Neural cell (in vitro differentiated cells): ENCODE results near the gene EPYC. TPM values are rescaled to one million over a fixed set of nuclear protein-coding genes. Genes with fewer than 3 reads are reported as not detected.
A peak's percentile ranks its signal among the peaks of the same experiment; 100 is the strongest.

Experiments used
- H2AFZ ChIP-seq: fragments of 200-600, 300-800 bp; sonication (generic), shearing (Covaris generic); 2 replicates; pipeline ENCODE4 v1.6.0; 2014; ENCODE audit warnings: low read depth, mild to moderate bottlenecking, antibody characterized with exemption, low read length, moderate library complexity
- H3F3A ChIP-seq: fragments of 200-600 bp; shearing (Covaris generic); 2 replicates; pipeline ENCODE4 v1.6.1; 2016; ENCODE audit warnings: mild to moderate bottlenecking, moderate library complexity, mixed read lengths, antibody characterized with exemption, low read length; ENCODE audit not compliant: insufficient read depth, poor library complexity, severe bottlenecking
- H3K27ac ChIP-seq: fragments of 200-600, 300-800 bp; sonication (generic), shearing (Covaris generic); 2 replicates; pipeline ENCODE4 v1.5.1; 2014; ENCODE audit warnings: mild to moderate bottlenecking, low read length, moderate library complexity
- H3K27me3 ChIP-seq: fragments of 300-800, 200-600 bp; sonication (generic), shearing (Covaris generic); 2 replicates; pipeline ENCODE4 v1.6.0; 2014; ENCODE audit warnings: mild to moderate bottlenecking, low read depth, low read length, moderate library complexity; ENCODE audit not compliant: insufficient read depth
- H3K36me3 ChIP-seq: fragments of 300-800, 200-600 bp; sonication (generic), shearing (Covaris generic); 2 replicates; pipeline ENCODE4 v1.5.1; 2014; ENCODE audit warnings: mild to moderate bottlenecking, antibody characterized with exemption, low read length, moderate library complexity; ENCODE audit not compliant: insufficient read depth
- H3K4me2 ChIP-seq: fragments of 300-800, 200-600 bp; sonication (generic), shearing (Covaris generic); 2 replicates; pipeline ENCODE4 v1.6.0; 2014; ENCODE audit warnings: mild to moderate bottlenecking, low read length
- H3K4me3 ChIP-seq: fragments of 300-800, 200-600 bp; sonication (generic), shearing (Covaris generic); 2 replicates; pipeline ENCODE4 v1.5.1; 2014; ENCODE audit warnings: mild to moderate bottlenecking, low read length, moderate library complexity
- H3K79me2 ChIP-seq: fragments of 200-600 bp; shearing (Covaris generic); replicated peaks from 2 replicates; pipeline ENCODE4 v1.6.0; 2014; ENCODE audit warnings: mild to moderate bottlenecking, low read length, moderate library complexity; ENCODE audit not compliant: insufficient read depth
- H3K9ac ChIP-seq: fragments of 300-800, 200-600 bp; sonication (generic), shearing (Covaris generic); 2 replicates; pipeline ENCODE4 v1.6.1; 2016; ENCODE audit warnings: mild to moderate bottlenecking, low read length, mixed read lengths
- H3K9me2 ChIP-seq: fragments of 200-600 bp; shearing (Covaris generic); 2 replicates; pipeline ENCODE4 v1.6.1; 2016; ENCODE audit warnings: mild to moderate bottlenecking, low read length, mixed read lengths; ENCODE audit not compliant: insufficient read depth
- H3K9me3 ChIP-seq: fragments of 200-600, 300-800 bp; sonication (generic), shearing (Covaris generic); 2 replicates; pipeline ENCODE4 v1.6.1; 2016; ENCODE audit warnings: mild to moderate bottlenecking, mixed run types, low read length, moderate library complexity, mixed read lengths
- H4K20me1 ChIP-seq: fragments of 200-600 bp; shearing (Covaris generic); 2 replicates; pipeline ENCODE4 v1.6.1; 2016; ENCODE audit warnings: mild to moderate bottlenecking, mixed run types; ENCODE audit not compliant: insufficient read depth
- EP300 ChIP-seq: fragments of 450-650 bp; conservative IDR thresholded peaks from 2 replicates; pipeline ENCODE4 v1.6.1; 2014; ENCODE audit warnings: antibody characterized with exemption, mild to moderate bottlenecking, moderate library complexity; ENCODE audit not compliant: poor library complexity, severe bottlenecking
- EZH2 ChIP-seq: fragments of 200-600, 300-800 bp; shearing (Covaris generic), sonication (generic); IDR thresholded peaks from 2 replicates; pipeline ENCODE4 v1.6.1; 2014; ENCODE audit warnings: antibody characterized with exemption, low read length, borderline replicate concordance, mild to moderate bottlenecking; ENCODE audit not compliant: insufficient read depth, poor library complexity, severe bottlenecking
- MXI1 ChIP-seq: fragments of 450-650 bp; conservative IDR thresholded peaks from 2 replicates; pipeline ENCODE4 v1.6.1; 2014; ENCODE audit warnings: antibody characterized with exemption, mild to moderate bottlenecking; ENCODE audit not compliant: poor library complexity, severe bottlenecking
- POLR2AphosphoS5 ChIP-seq: IDR thresholded peaks from 2 replicates; pipeline ENCODE4 v1.6.1; 2012
- RAD21 ChIP-seq: fragments of 450-650 bp; conservative IDR thresholded peaks from 2 replicates; pipeline ENCODE4 v1.6.1; 2014; ENCODE audit warnings: antibody characterized with exemption, mild to moderate bottlenecking, moderate library complexity
- SMC3 ChIP-seq: fragments of 450-650 bp; conservative IDR thresholded peaks from 2 replicates; pipeline ENCODE4 v1.6.1; 2014; ENCODE audit warnings: antibody characterized with exemption, mild to moderate bottlenecking, moderate library complexity; ENCODE audit not compliant: poor library complexity
- TAF1 ChIP-seq: IDR thresholded peaks from 2 replicates; pipeline ENCODE4 v1.6.1; 2012; ENCODE audit warnings: low read depth
- polyA plus RNA-seq: library from polyadenylated mRNA; depleted of rRNA; stranded (reverse); fragments of >200 nt; gene quantifications from 2 replicates; pipeline ENCODE4 v1.2.3, GENCODE V29; 2014
- TF ChIP-seq, protein P1 (sequence below): fragments of 450-650 bp; IDR thresholded peaks from 2 replicates; pipeline ENCODE4 v1.5.1; 2014; ENCODE audit warnings: antibody characterized with exemption, mild to moderate bottlenecking, moderate library complexity; ENCODE audit not compliant: poor library complexity, severe bottlenecking
- TF ChIP-seq, protein P2 (sequence below): IDR thresholded peaks from 2 replicates; pipeline ENCODE4 v1.6.1; 2012; ENCODE audit warnings: borderline replicate concordance

Gene EPYC
- polyA plus RNA-seq, 1 donor from 2014 or later, result not detected

DNA sequence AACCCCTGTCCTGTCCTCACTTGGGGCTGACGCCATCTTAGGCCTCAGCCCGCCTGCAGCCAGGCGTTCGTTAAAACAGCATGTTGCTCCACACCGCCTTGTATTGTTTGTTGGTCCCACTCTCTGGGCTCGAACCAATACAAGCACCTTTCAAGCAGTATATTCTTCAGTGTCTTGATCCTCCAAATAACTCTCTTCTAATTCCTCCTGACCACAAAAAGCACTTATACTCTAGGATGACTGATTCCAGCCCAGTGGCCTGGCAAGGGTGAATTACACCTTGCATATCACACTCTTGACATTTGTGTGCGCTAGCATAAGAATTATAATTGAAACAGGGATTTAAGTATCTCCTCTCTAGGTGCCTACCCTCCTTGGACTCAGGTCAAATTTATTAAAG, 56.9 kb downstream of the EPYC start:
- Histone ChIP-seq H3K9me3 (no peaks in the 10 kb centered on the region), H3K36me3 (no peaks in the 10 kb centered on the region), H4K20me1 (no peaks in the 10 kb centered on the region), H2AFZ (no peak overlapping the region), H3K9me2 (no peaks in the 10 kb centered on the region), H3K4me2 (no peak overlapping the region), H3K79me2 (no peaks in the 10 kb centered on the region), H3F3A (no peaks in the 10 kb centered on the region), H3K9ac (no peak overlapping the region), H3K4me3 (no peak overlapping the region), H3K27me3 (no peaks in the 10 kb centered on the region), H3K27ac (no peak overlapping the region)
- TF ChIP-seq EP300, result no peak
- TF ChIP-seq TAF1, result no peak
- TF ChIP-seq, protein P1, sequence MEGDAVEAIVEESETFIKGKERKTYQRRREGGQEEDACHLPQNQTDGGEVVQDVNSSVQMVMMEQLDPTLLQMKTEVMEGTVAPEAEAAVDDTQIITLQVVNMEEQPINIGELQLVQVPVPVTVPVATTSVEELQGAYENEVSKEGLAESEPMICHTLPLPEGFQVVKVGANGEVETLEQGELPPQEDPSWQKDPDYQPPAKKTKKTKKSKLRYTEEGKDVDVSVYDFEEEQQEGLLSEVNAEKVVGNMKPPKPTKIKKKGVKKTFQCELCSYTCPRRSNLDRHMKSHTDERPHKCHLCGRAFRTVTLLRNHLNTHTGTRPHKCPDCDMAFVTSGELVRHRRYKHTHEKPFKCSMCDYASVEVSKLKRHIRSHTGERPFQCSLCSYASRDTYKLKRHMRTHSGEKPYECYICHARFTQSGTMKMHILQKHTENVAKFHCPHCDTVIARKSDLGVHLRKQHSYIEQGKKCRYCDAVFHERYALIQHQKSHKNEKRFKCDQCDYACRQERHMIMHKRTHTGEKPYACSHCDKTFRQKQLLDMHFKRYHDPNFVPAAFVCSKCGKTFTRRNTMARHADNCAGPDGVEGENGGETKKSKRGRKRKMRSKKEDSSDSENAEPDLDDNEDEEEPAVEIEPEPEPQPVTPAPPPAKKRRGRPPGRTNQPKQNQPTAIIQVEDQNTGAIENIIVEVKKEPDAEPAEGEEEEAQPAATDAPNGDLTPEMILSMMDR, result no peak
- TF ChIP-seq, protein P2, sequence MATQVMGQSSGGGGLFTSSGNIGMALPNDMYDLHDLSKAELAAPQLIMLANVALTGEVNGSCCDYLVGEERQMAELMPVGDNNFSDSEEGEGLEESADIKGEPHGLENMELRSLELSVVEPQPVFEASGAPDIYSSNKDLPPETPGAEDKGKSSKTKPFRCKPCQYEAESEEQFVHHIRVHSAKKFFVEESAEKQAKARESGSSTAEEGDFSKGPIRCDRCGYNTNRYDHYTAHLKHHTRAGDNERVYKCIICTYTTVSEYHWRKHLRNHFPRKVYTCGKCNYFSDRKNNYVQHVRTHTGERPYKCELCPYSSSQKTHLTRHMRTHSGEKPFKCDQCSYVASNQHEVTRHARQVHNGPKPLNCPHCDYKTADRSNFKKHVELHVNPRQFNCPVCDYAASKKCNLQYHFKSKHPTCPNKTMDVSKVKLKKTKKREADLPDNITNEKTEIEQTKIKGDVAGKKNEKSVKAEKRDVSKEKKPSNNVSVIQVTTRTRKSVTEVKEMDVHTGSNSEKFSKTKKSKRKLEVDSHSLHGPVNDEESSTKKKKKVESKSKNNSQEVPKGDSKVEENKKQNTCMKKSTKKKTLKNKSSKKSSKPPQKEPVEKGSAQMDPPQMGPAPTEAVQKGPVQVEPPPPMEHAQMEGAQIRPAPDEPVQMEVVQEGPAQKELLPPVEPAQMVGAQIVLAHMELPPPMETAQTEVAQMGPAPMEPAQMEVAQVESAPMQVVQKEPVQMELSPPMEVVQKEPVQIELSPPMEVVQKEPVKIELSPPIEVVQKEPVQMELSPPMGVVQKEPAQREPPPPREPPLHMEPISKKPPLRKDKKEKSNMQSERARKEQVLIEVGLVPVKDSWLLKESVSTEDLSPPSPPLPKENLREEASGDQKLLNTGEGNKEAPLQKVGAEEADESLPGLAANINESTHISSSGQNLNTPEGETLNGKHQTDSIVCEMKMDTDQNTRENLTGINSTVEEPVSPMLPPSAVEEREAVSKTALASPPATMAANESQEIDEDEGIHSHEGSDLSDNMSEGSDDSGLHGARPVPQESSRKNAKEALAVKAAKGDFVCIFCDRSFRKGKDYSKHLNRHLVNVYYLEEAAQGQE, result no peak
- TF ChIP-seq RAD21, result no peak
- TF ChIP-seq POLR2AphosphoS5, result no peak
- no peak for TF ChIP-seq EZH2
- no peak for TF ChIP-seq SMC3
- no peak for TF ChIP-seq MXI1

DNA sequence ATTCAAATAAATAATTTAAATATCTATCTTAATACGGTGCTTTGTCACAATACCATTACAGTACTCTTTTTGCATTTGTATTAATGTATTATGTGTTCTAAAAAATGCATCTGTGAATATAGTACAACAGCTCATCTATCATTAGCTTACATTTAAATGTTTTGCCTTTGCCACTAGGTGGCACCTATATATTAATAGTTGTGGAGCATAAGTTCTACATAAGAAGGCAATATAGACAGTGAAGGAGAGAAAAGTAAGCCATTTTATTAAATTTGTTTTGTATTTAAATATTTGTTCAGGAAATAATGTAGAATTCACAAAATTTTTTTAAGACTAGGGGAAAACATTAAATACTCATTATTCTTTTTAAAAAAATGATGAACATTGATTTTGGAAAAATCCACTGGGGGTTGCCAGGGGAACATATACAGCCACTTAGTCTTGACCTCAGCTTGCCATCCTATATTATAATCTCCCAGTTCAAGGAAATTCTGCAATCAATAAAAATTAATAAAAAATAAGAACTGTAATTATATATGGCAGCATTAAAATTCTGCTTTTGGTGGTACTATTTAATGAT, 59.6 kb downstream of the EPYC start:
- Histone ChIP-seq H4K20me1 (no peaks in the 10 kb centered on the region), H3K4me2 (no peak overlapping the region), H3K27ac (no peak overlapping the region), H3K9me3 (no peaks in the 10 kb centered on the region), H3K9ac (no peak overlapping the region), H3K9me2 (no peaks in the 10 kb centered on the region), H3K4me3 (no peak overlapping the region), H3K36me3 (no peaks in the 10 kb centered on the region), H2AFZ (no peak overlapping the region), H3K79me2 (no peaks in the 10 kb centered on the region), H3F3A (no peaks in the 10 kb centered on the region), H3K27me3 (no peaks in the 10 kb centered on the region)
- TF ChIP-seq TAF1 (no peak), SMC3 (peak; percentile 68), MXI1 (no peak), POLR2AphosphoS5 (no peak), RAD21 (peak; percentile 62), EZH2 (no peak), EP300 (no peak)
- TF ChIP-seq, protein P1, result peak; percentile 70
- TF ChIP-seq, protein P2, result no peak
